ENCODE data around the gene PAX7.

The PAX7 gene

GRCh38 chr1:18711536-18712251 is 81.0 kb downstream of the PAX7 start:
- no peak for DNase-seq

- no peak for DNase-seq
Observed at GRCh38 chr1:18712252-18712600, 81.6 kb downstream of the PAX7 start.

DNA sequence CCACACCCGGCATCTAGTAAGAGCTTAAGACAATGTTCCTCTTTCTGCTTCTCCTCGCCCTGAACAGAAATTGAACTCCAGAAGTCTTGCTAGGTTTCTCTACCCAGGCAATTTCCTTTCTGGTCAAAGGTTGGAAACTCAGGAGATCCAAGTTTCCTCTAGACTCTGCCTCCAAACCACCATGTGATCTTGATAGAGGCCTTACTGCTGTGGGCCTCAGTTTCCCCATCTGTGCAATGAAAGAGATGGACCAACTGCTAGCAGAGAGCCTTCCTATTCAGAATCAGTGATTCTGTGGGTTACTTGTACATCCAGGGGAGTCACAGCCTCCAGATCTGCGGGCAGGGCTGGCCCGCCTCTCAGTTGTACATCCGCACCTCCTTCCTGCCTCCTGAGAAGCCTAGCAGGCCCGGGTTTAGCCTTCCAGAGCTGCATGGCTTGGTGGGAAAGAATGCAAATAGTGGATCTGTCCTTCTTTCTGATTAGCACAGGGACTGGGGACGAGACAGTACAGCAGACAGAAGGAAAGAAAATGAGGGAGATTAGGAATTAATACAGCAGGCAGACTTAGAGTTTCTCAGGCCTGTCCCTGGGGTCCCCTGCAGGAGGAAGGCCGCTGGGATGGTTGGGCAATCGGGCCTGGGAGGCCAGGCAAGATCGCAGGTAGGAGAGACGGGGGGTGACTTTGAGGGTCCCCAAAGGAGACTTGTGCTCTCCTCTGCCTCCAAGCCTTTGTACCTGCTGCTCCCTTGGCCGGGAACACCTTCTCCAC is 83.9 kb downstream of the PAX7 start:
- DNase-seq: no peak

DNA sequence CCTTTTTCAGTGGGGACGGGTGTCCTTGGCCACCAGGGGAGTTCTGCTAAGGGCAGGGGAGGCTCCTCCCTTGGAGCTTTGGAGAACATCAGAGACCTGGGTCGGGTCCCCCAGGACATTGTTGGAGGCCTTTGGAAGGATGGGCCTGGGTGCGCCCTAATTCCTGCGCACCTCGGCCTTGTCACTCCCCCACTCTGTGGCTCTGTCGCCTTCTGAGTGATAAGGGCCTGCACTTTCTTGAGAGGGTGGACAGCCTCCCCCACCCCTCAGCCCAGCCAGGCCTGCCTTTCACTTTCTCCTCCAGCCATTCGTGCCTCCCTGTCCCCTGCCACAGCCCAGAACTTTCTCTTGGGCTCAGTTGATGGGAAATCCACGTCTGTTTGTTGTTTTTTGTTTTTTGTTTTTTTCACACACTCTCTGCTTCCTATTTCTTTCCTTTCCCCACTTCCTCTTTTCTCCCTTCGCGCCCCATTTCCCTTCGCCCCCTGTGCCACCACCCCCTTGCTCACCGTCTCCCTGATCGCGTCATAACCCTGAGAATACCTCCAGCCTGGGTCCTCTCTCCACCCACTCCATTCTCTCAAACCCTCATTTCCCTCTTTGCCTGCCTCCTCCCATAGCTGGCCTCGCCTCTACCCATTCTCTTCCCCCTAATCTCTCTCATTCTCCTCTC is 85.6 kb downstream of the PAX7 start:
- DNase-seq: no peak

DNA sequence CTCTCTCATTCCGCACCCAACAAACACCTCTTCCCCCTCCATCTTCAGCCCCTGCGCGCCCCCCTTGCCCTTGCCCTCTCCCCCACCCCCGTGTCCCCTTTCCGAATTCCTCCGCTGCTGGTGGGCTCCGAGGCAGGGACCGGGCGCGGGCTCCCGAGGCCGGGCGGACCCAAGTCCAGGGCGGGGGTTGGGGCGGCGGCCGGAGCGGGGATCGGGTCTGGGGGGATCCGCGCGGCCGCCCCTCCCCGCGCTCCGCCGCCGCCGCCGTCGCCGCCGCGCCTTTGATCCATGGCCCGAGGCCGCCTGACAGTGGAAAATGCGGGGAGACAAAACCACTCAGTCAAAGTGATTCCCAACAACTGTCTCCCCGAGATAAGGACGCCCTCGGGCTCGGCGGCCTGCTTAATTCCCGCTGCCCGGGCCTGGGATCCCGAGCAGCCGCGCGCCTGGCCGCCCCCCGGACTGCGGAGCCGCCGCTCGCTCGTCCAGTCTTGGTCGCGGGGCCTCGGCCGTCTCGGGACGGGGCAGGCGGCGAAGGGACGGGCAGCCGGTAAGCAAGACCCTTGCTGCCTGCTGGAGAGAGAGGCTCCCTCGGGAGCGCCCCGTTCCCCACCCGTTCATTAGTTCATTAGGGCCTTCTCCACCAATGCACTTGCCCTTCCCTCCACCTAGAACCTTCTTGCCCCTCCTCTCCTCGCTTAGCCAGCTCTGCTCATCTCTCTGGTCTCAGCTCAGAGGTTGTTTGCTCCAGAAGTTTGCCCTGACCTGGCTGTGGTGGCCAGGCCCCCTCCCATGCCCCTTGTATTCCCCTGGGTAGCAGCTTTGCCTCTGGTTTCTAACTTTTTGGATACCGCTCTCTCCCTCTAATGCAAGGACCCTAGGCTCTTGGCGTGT is 86.4 kb downstream of the PAX7 start:
- no peak for DNase-seq

GRCh38 chr1:18719786-18720451 is 89.3 kb downstream of the PAX7 start:
- no peak for DNase-seq

GRCh38 chr1:18721041-18721440 is 90.4 kb downstream of the PAX7 start:
- no peak for DNase-seq

DNA sequence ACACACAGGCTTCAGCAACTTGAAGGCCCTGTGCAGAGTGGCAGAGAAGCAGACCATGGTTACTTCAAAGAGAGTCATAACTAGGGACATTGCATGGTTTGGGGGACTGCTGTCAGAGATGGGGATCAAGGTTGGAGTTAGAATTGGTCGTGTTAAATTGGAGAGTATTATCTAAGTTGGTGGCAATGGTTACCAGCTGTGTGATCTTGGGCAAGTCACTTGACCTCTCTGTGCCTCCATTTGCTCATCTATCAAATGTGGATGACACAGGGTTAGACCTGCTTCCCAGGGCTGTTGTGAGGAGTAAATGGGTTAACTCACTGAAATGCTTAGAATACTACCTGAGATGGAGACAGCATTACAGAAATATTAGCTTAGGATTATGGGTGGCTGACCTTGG is 91.1 kb downstream of the PAX7 start:
- DNase-seq: no peak

- no peak for DNase-seq
Observed at GRCh38 chr1:18722270-18722669, 91.6 kb downstream of the PAX7 start.

GRCh38 chr1:18723206-18723605 is 92.6 kb downstream of the PAX7 start:
- DNase-seq: no peak

DNA sequence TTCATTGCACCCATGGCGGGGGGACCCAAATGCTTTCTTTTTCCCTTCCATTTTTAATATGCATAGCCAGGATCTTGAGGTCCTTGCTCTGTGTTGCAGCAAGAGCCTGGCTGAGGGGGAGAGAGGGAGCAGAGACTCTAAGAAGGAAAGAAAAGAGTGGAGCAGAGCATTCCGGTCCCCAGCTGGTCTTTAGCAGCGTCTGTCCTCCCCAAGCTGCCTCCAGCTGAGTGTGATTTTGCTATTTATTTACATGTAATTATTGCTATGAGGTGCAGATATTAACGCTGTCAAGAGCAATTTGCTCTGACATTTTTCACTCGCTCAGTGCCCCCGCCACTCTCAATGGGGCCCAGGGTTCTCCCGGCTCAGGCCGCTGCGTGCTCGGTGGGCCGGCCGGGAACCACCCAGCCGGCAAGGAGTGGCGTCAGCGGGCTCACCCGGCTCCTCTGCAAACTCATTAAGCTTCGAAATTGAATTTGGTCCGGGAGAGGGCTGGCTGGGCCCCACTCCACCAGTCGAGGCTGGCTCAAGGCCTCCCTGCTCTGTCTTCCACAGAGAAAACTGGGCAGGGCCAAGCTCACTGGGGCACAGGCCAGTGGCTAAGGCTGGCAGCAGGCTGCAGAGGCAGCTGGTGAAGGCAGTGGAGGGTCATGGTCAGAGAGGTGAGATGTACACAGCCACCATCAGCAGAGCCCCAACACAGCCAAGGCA is 93.2 kb downstream of the PAX7 start:
- DNase-seq: no peak

GRCh38 chr1:18724801-18725200 is 94.2 kb downstream of the PAX7 start:
- DNase-seq: no peak

- no peak for DNase-seq
Observed at GRCh38 chr1:18725231-18725895, 94.7 kb downstream of the PAX7 start.

DNA sequence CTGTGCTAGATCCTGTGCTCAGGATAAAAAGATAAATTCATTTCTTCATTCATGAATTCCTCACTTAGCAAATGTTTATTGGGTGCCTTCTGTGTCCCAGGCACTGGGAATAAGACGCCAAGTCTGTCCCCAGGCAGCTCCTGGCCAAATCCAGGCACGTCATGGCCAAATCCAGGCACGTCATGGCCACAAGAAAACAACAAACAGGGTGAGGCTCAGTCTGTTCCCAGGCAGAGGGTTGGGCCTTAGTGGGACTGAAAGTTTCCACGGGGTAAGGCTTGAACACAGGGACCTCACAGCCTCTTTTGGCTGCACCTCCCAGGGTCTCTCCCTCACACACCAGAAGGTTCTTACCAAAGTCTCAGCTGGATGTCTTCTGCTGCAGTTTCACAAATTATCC is 95.7 kb downstream of the PAX7 start:
- no peak for DNase-seq

DNA sequence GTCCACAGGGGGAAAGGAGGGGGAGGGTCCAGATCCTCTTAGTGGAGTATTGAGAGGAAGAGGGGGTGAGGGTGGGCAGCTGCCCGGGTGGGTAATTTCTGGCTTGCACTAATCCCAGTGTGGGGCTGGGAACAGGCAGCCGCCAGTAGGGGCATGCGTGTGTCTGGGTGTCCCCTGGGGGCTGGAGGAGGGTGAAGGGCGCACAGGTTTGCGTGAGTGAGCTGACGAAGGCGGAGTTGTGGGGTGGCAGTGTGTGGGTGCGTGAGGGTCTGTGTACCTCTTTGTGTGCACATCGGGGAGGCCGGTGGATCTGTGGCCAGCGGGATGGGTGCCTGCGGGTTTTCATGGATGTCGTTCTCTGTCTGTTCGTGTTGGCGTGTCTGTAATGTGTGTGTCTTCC is 97.3 kb downstream of the PAX7 start:
- no peak for DNase-seq

DNA sequence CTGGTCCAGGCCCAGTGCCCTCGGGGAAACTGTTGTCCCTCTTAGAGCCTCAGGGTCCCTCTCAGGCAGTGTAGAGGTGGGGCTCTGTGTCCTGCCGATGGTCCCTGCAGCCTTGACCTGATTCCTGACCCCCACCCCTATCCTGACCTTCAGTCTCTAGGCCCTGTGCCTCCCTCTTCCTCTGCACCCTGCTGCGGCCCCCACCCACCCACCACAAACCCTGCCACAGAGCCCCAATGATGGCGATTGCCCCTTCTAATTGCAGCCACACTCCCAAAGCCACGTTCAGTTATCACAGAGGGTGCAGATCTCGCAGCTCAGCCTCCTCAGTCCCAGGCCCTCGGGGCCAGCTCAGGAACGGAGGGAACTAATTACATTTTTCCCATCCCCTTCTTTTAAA is 99.7 kb downstream of the PAX7 start:
- DNase-seq: no peak

GRCh38 chr1:18731148-18731547 is 100.5 kb downstream of the PAX7 start:
- no peak for DNase-seq

GRCh38 chr1:18731591-18732235 is 101.1 kb downstream of the PAX7 start:
- no peak for DNase-seq

GRCh38 chr1:18732686-18733085 is 102.0 kb downstream of the PAX7 start:
- no peak for DNase-seq

- no peak for DNase-seq
Observed at GRCh38 chr1:18734001-18734400, 103.4 kb downstream of the PAX7 start.

Measured in activated CD4-positive, alpha-beta T cell treated with anti-CD3 and anti-CD28 coated beads, Interleukin-2, Interleukin-6, amounts not matched to agents 100 ng/mL and 50 ng/mL, durations not matched to agents 16 hours and 8 hours (primary cell).